Urinary bladder (tissue), 4 donors: ENCODE results near the gene USP53. TPM values are rescaled to one million over a fixed set of nuclear protein-coding genes. Genes with fewer than 3 reads are reported as not detected.
"Not testable (repeated sequence)": the region's sequence is repeated elsewhere in the genome, so short reads cannot be mapped to it uniquely, and the experiment has no call there.

ENCODE experiments used
- DNase-seq: peaks from one replicate; pipeline ENCODE4 v3.0.0-alpha.2; 2015; ENCODE audit errors: extremely low spot score
- H3K27ac ChIP-seq: one replicate; pipeline ENCODE4 v1.5.1; 2013; ENCODE audit warnings: low read depth, mild to moderate bottlenecking, moderate library complexity
- H3K36me3 ChIP-seq: one replicate; pipeline ENCODE4 v1.6.1; 2013; ENCODE audit warnings: mild to moderate bottlenecking, moderate library complexity; ENCODE audit not compliant: insufficient read depth
- H3K4me1 ChIP-seq: one replicate; pipeline ENCODE4 v1.6.1; 2013; ENCODE audit warnings: mild to moderate bottlenecking, moderate library complexity; ENCODE audit not compliant: insufficient read depth
- H3K4me3 ChIP-seq: one replicate; pipeline ENCODE4 v1.5.1; 2013; ENCODE audit warnings: low read depth, low read length
- WGBS: extraction: QIAGEN DNeasy Blood & Tissue Kit; methylation state at CpG from one replicate; pipeline ENCODE4 v1.1.7; 2013; 5-methylcytosine and 5-hydroxymethylcytosine counted together
- polyA plus RNA-seq: library from polyadenylated mRNA; stranded (reverse); fragments of 200-250 nt; gene quantifications from one replicate; pipeline ENCODE4 v1.2.3, GENCODE V29; 2013
- total RNA-seq: library from RNA; depleted of rRNA; stranded (reverse); fragments of >200 nt; gene quantifications from one replicate; pipeline ENCODE4 v1.2.3, GENCODE V29; 2014
- donor health status: healthy with polysubstance abuse.
- donor health status: healthy.

The USP53 gene
- total and polyA plus RNA-seq, 2 donors, result 14.8 to 40.8 TPM

- 76% methylated on average over 2 of the region's 2 CpGs for whole genome bisulfite sequencing
- no peaks in the 10 kb centered on the region for H3K4me1 ChIP-seq
- DNase-seq, result no peak
Measured at GRCh38 chr4:119328695-119329094, 116.2 kb downstream of the USP53 start.

GRCh38 chr4:119329835-119330620, 117.5 kb downstream of the USP53 start:
- Histone ChIP-seq H3K27ac (no peak overlapping the region), H3K36me3 (no peaks in the 10 kb centered on the region), H3K4me3 (no peak overlapping the region), H3K4me1 (no peaks in the 10 kb centered on the region)
- no peak for DNase-seq
- 52% methylated on average over 2 of the region's 2 CpGs for WGBS

More at GRCh38 chr4:119328695-119329094, 116.2 kb downstream of the USP53 start:
- Histone ChIP-seq H3K36me3 (no peaks in the 10 kb centered on the region), H3K4me3 (no peak overlapping the region), H3K27ac (no peak overlapping the region)

GRCh38 chr4:119336332-119336979, 123.9 kb downstream of the USP53 start:
- not testable (repeated sequence) for H3K4me1 ChIP-seq, H3K36me3 ChIP-seq, H3K27ac ChIP-seq, H3K4me3 ChIP-seq, DNase-seq
- 76% methylated on average over 3 of the region's 4 CpGs for WGBS

- 58% methylated on average over 1 of the region's 1 CpG for WGBS
- no peak overlapping the region for H3K4me3 ChIP-seq
- no peak for DNase-seq
- H3K36me3 ChIP-seq, result no peaks in the 10 kb centered on the region
- H3K27ac ChIP-seq, result no peak overlapping the region
- no peaks in the 10 kb centered on the region for H3K4me1 ChIP-seq
Measured at GRCh38 chr4:119337010-119337409, 124.5 kb downstream of the USP53 start.

- not testable (repeated sequence) for H3K27ac ChIP-seq, H3K4me1 ChIP-seq, H3K36me3 ChIP-seq, H3K4me3 ChIP-seq, DNase-seq
Measured at GRCh38 chr4:119339895-119340294, 127.4 kb downstream of the USP53 start.

- WGBS, result no CpG with 5 or more reads among the region's 2 CpGs
Measured at GRCh38 chr4:119343293-119343692, 130.8 kb downstream of the USP53 start.

More at GRCh38 chr4:119343293-119343692, 130.8 kb downstream of the USP53 start:
- not testable (repeated sequence) for H3K27ac ChIP-seq, H3K36me3 ChIP-seq, H3K4me1 ChIP-seq, H3K4me3 ChIP-seq, DNase-seq

Other genes with a start within 250 kb of the USP53 start
- 11.3 TPM for gene MYOZ2, start 76.9 kb upstream of the USP53 start, total RNA-seq
- gene MYOZ2, start 76.9 kb upstream of the USP53 start, polyA plus RNA-seq, result 0.35 TPM
- not detected for gene FABP2, start 109.4 kb downstream of the USP53 start, total RNA-seq
- gene FABP2, start 109.4 kb downstream of the USP53 start, polyA plus RNA-seq, result not detected